Smooth muscle cell of the coronary artery (primary cell): ENCODE measurements around the gene JAM3. TPM values are rescaled to one million over a fixed set of nuclear protein-coding genes. Genes with fewer than 3 reads are reported as not detected.

Experiments
- total RNA-seq: library from RNA; depleted of rRNA; stranded (reverse); fragments of >200 nt; gene quantifications from 2 replicates; pipeline ENCODE4 v1.2.3, GENCODE V29; 2014; ENCODE audit warnings: low replicate concordance

The JAM3 gene
- total RNA-seq, result 61.4 and 204 TPM in 2 replicates

GRCh38 chr11:134068829-134069425, at the start of gene JAM3:
JAM3 (plus strand) TSS chr11:134069072; CDS start chr11:134069084, 12 bp downstream.

Other genes with a start within 250 kb of the JAM3 start
- not detected in 2 replicates for gene SPATA19, start 223.6 kb upstream of the JAM3 start, total RNA-seq
- under 0.01 and 2.2 TPM in 2 replicates for gene IGSF9B, start 112.1 kb upstream of the JAM3 start, total RNA-seq
- 8.3 and 11.7 TPM in 2 replicates for gene NCAPD3, start 154.9 kb downstream of the JAM3 start, total RNA-seq
- gene VPS26B, start 155.6 kb downstream of the JAM3 start, total RNA-seq, result 32.3 and 39.9 TPM in 2 replicates
- gene THYN1, start 184.3 kb downstream of the JAM3 start, total RNA-seq, result 39.7 and 65.6 TPM in 2 replicates
- 15.4 and 16.2 TPM in 2 replicates for gene ACAD8, start 184.5 kb downstream of the JAM3 start, total RNA-seq
- gene GLB1L3, start 207.3 kb downstream of the JAM3 start, total RNA-seq, result not detected in 2 replicates